Colonic mucosa (tissue), 4 donors: ENCODE measurements around the gene FBXO42. TPM values are rescaled to one million over a fixed set of nuclear protein-coding genes. Genes with fewer than 3 reads are reported as not detected.
"Not testable (repeated sequence)": the region's sequence is repeated elsewhere in the genome, so short reads cannot be mapped to it uniquely, and the experiment has no call there.

ENCODE experiments used
- DNase-seq: peaks from one replicate; pipeline ENCODE4 v3.0.0-alpha.2; 2020
- H3K27ac ChIP-seq: fragments of 200-600 bp; one replicate; pipeline ENCODE4 v1.8.0; 2021
- H3K27me3 ChIP-seq: fragments of 200-600 bp; one replicate; pipeline ENCODE4 v1.8.0; 2021
- H3K36me3 ChIP-seq: fragments of 200-600 bp; one replicate; pipeline ENCODE4 v1.8.0; 2021
- H3K4me1 ChIP-seq: fragments of 200-600 bp; one replicate; pipeline ENCODE4 v1.8.0; 2021; ENCODE audit warnings: mild to moderate bottlenecking
- H3K4me3 ChIP-seq: fragments of 200-600 bp; one replicate; pipeline ENCODE4 v1.8.0; 2021
- H3K9ac ChIP-seq, 2 donors: one replicate each; pipeline ENCODE4 v1.7.0; 2013; ENCODE audit warnings: control low read depth in 2 of 2, low read depth in 2 of 2, low read length in 2 of 2
- H3K9me3 ChIP-seq: fragments of 200-600 bp; one replicate; pipeline ENCODE4 v1.8.0; 2021
- CTCF ChIP-seq: fragments of 200-600 bp; IDR thresholded peaks from one replicate; pipeline ENCODE4 v1.8.0; 2022; ENCODE audit warnings: antibody characterized with exemption, mild to moderate bottlenecking
- intact Hi-C: fragments of 100-400 bp; cut with DNase I; formaldehyde crosslinking; loops from one replicate; pipeline ENCODE4 v1.14.1; 2022
- total RNA-seq, 2 donors: library from RNA; stranded (reverse); fragmentation: NEBNext Ultra II Directional in 1 of 2; extraction: Animal tissue kit (Norgen Biotek cat#: 25700) in 1 of 2; gene quantifications; one replicate each; pipeline ENCODE4 v1.2.1, GENCODE V29; 2021
- donor health status: healthy.
- donor health status: DM: no; HTN: no; CAD: no.
- donor health status: DM: no; HTN: no; CAD: no.

The FBXO42 gene
- total RNA-seq, 2 donors from 2014 or later = 15.0 to 17.8 TPM

GRCh38 chr1:16226129-16226489 is 126.2 kb downstream of the FBXO42 start:
- Histone ChIP-seq H3K27ac (no peak overlapping the region), H3K27me3 (peaks cover 11% of the 10 kb centered on the region), H3K36me3 (no peaks in the 10 kb centered on the region), H3K4me1 (no peaks in the 10 kb centered on the region), H3K9me3 (no peaks in the 10 kb centered on the region), H3K9ac (no peak overlapping the region), H3K4me3 (no peak overlapping the region)
- TF ChIP-seq CTCF = no peak
- intact Hi-C loops = no loop called here
- DNase-seq = no peak

- Histone ChIP-seq H3K9ac (no peak overlapping the region), H3K27me3 (peaks cover 11% of the 10 kb centered on the region), H3K36me3 (no peaks in the 10 kb centered on the region), H3K27ac (no peak overlapping the region), H3K9me3 (no peaks in the 10 kb centered on the region), H3K4me1 (no peaks in the 10 kb centered on the region), H3K4me3 (no peak overlapping the region)
- no peak for DNase-seq
- TF ChIP-seq CTCF = no peak
- intact Hi-C loops = no loop called here
These were observed 127.8 kb downstream of the FBXO42 start for GRCh38 chr1:16224472-16224871.

GRCh38 chr1:16222716-16223115 is 129.6 kb downstream of the FBXO42 start:
- intact Hi-C loops, H3K4me3 ChIP-seq, H3K36me3 ChIP-seq: not testable (repeated sequence)

GRCh38 chr1:16221499-16221898 is 130.8 kb downstream of the FBXO42 start:
- H3K4me3 ChIP-seq = no peak overlapping the region
- no peak for TF ChIP-seq CTCF
- H3K36me3 ChIP-seq = no peaks in the 10 kb centered on the region
- no peak for DNase-seq
- intact Hi-C loops = no loop called here
- H3K9ac ChIP-seq = no peak overlapping the region
- H3K9me3 ChIP-seq = no peaks in the 10 kb centered on the region
- H3K27ac ChIP-seq = no peak overlapping the region
- no peaks in the 10 kb centered on the region for H3K27me3 ChIP-seq
- H3K4me1 ChIP-seq = peaks cover 2% of the 10 kb centered on the region

More at GRCh38 chr1:16222716-16223115, 129.6 kb downstream of the FBXO42 start:
- not testable (repeated sequence) for H3K9me3 ChIP-seq, H3K4me1 ChIP-seq, H3K27ac ChIP-seq, DNase-seq, H3K27me3 ChIP-seq, H3K9ac ChIP-seq

GRCh38 chr1:16219968-16220500 is 132.2 kb downstream of the FBXO42 start:
- H3K4me3 ChIP-seq = no peak overlapping the region
- no peaks in the 10 kb centered on the region for H3K36me3 ChIP-seq
- no peak overlapping the region for H3K9ac ChIP-seq
- TF ChIP-seq CTCF = no peak
- no peaks in the 10 kb centered on the region for H3K9me3 ChIP-seq
- H3K4me1 ChIP-seq = peaks cover 6% of the 10 kb centered on the region
- intact Hi-C loops = no loop called here
- no peaks in the 10 kb centered on the region for H3K27me3 ChIP-seq
- H3K27ac ChIP-seq = peak overlapping the region; percentile 14
- DNase-seq = no peak

GRCh38 chr1:16218674-16219071 is 133.6 kb downstream of the FBXO42 start:
- H3K36me3 ChIP-seq = no peaks in the 10 kb centered on the region
- intact Hi-C loops = no loop called here
- H3K4me3 ChIP-seq = no peak overlapping the region
- no peak for TF ChIP-seq CTCF
- H3K27me3 ChIP-seq = no peaks in the 10 kb centered on the region
- peak overlapping the region in 1 of 2 donors; percentile 74 for H3K9ac ChIP-seq
- H3K9me3 ChIP-seq = no peaks in the 10 kb centered on the region
- no peak for DNase-seq
- peaks cover 6% of the 10 kb centered on the region for H3K4me1 ChIP-seq
- H3K27ac ChIP-seq = peak overlapping the region; percentile 82
